Keratinocyte (primary cell): Measurements from ENCODE around the gene MAB21L4. TPM values are rescaled to one million over a fixed set of nuclear protein-coding genes. Genes with fewer than 3 reads are reported as not detected.

Source experiments
- DNase-seq: peaks from one replicate; pipeline ENCODE4 v3.0.0-alpha.2; 2011; ENCODE audit warnings: low read depth, missing footprints, low spot score
- FAIRE-seq: peaks from 2 replicates; lab custom pipeline; 2011; peaks lifted over from hg19 to GRCh38; lab: Jason Lieb, UNC
- H2AFZ ChIP-seq: 2 replicates; pipeline ENCODE4 v1.6.0; 2012; ENCODE audit warnings: low read length, control low read depth, inconsistent platforms; ENCODE audit not compliant: control insufficient read depth
- H3K27ac ChIP-seq: 2 replicates; pipeline ENCODE4 v1.5.1; 2011; ENCODE audit warnings: low read length; ENCODE audit not compliant: control insufficient read depth, insufficient read depth
- H3K27me3 ChIP-seq: 3 replicates; pipeline ENCODE4 v1.6.0; 2011; ENCODE audit warnings: low read length; ENCODE audit not compliant: control insufficient read depth, insufficient read depth; ENCODE audit errors: extremely low read depth
- H3K36me3 ChIP-seq, 2 experiments: 2 replicates in 1 of 2; 3 replicates in 1 of 2; pipeline ENCODE4 v1.5.1; 2011; ENCODE audit warnings: low read length in 2 of 2, mild to moderate bottlenecking in 1 of 2; ENCODE audit not compliant: control insufficient read depth in 2 of 2, insufficient read depth in 2 of 2; ENCODE audit errors: extremely low read depth in 1 of 2
- H3K4me1 ChIP-seq: 3 replicates; pipeline ENCODE4 v1.5.1; 2011; ENCODE audit warnings: low read length; ENCODE audit not compliant: control insufficient read depth, insufficient read depth; ENCODE audit errors: extremely low read depth
- H3K4me2 ChIP-seq: 3 replicates; pipeline ENCODE4 v1.6.0; 2011; ENCODE audit warnings: low read depth, low read length; ENCODE audit not compliant: control insufficient read depth, insufficient read depth; ENCODE audit errors: extremely low read depth
- H3K4me3 ChIP-seq, 3 experiments: fragments of 200-600 bp in 1 of 3; sonication (generic) in 1 of 3; 2 replicates in 2 of 3; 3 replicates in 1 of 3; pipeline ENCODE4 v1.5.1; 2011 to 2016; ENCODE audit warnings: low read length in 3 of 3, mild to moderate bottlenecking in 3 of 3, control low read depth in 2 of 3, inconsistent platforms in 1 of 3, low read depth in 1 of 3, mixed read lengths in 1 of 3, mixed run types in 1 of 3, moderate library complexity in 1 of 3; ENCODE audit not compliant: control insufficient read depth in 2 of 3, insufficient read depth in 2 of 3; ENCODE audit errors: extremely low read depth in 1 of 3
- H3K79me2 ChIP-seq: 2 replicates; pipeline ENCODE4 v1.6.0; 2012; ENCODE audit warnings: low read length; ENCODE audit not compliant: control insufficient read depth, insufficient read depth
- H3K9ac ChIP-seq: 3 replicates; pipeline ENCODE4 v1.6.0; 2011; ENCODE audit warnings: low read length; ENCODE audit not compliant: control insufficient read depth, insufficient read depth; ENCODE audit errors: extremely low read depth
- H3K9me1 ChIP-seq: 3 replicates; pipeline ENCODE4 v1.6.0; 2011; ENCODE audit warnings: low read length; ENCODE audit not compliant: control insufficient read depth, insufficient read depth; ENCODE audit errors: extremely low read depth
- H3K9me3 ChIP-seq: 2 replicates; pipeline ENCODE4 v1.5.1; 2012; ENCODE audit warnings: low read depth, low read length; ENCODE audit not compliant: control insufficient read depth
- H4K20me1 ChIP-seq: 3 replicates; pipeline ENCODE4 v1.6.0; 2011; ENCODE audit warnings: low read length; ENCODE audit not compliant: control insufficient read depth, insufficient read depth; ENCODE audit errors: extremely low read depth
- EZH2 ChIP-seq: IDR thresholded peaks from one replicate; pipeline ENCODE4 v1.6.1; 2012; ENCODE audit warnings: inconsistent platforms, mild to moderate bottlenecking, low read length, moderate library complexity
- dilution Hi-C: fragments of 300-500 bp; cut with MboI; formaldehyde crosslinking; loops from one replicate; pipeline ENCODE4 v1.7.0; 2020; ENCODE audit warnings: low sequenced_read_pairs; ENCODE audit not compliant: extremely low pct_ligation_motif_present
- polyA plus RNA-seq, 5 experiments: library from polyadenylated mRNA; depleted of rRNA in 3 of 5; stranded (reverse) in 3 of 5; stranded (forward) in 1 of 5; unstranded in 1 of 5; fragments of >200 nt; gene quantifications; 1 replicate in 1 of 5; 2 replicates in 3 of 5; 3 replicates in 1 of 5; pipeline versions ENCODE4 v1.2.1 to v1.2.3, GENCODE V29; 2011 to 2012; ENCODE audit warnings: missing spikeins in 2 of 5, low read depth in 1 of 5, low replicate concordance in 1 of 5
- TF ChIP-seq, protein P1 (sequence below), 3 experiments: IDR thresholded peaks in 1 of 3; conservative IDR thresholded peaks in 1 of 3; optimal IDR thresholded peaks in 1 of 3; 2 replicates in 2 of 3; 3 replicates in 1 of 3; pipeline versions ENCODE3 to v1.5.1; 2011; ENCODE audit warnings: low read length in 3 of 3, mild to moderate bottlenecking in 3 of 3, moderate library complexity in 2 of 3, control low read depth in 1 of 3, inconsistent platforms in 1 of 3; ENCODE audit not compliant: insufficient read depth in 2 of 3; ENCODE audit errors: extremely low read depth in 1 of 3

The MAB21L4 gene
- polyA plus RNA-seq, 1 donor (not counting 4 experiments of a cell fraction or from before 2014, with no cell fraction given) = 0.37 TPM

DNA sequence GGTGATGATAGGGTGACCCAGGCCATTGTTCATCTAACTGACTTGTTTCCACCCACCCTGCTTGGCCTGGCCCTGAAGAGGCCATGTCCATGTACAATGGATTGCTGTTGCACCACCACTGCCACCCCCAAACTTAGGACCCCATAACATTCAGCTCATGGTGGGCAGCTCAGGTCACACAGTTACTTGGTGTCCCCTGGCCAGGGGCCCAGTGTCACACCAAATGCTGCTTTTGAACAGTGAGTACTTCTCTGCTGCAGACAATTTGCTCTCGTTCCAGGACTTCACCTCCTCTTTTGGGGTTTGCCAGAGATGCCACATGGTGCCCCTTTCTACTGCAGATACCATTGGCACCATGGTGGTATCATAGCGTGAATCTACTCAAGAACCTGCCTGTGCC, 11.7 kb downstream of the MAB21L4 start:
- Histone ChIP-seq H3K9me3 (no peaks in the 10 kb centered on the region), H3K36me3 (no peaks in the 10 kb centered on the region), H3K79me2 (no peaks in the 10 kb centered on the region), H4K20me1 (no peaks in the 10 kb centered on the region), H3K9ac (no peak overlapping the region), H3K27me3 (no peaks in the 10 kb centered on the region), H3K4me3 (no peak overlapping the region), H3K4me2 (no peak overlapping the region), H2AFZ (no peak overlapping the region), H3K27ac (no peak overlapping the region), H3K9me1 (no peaks in the 10 kb centered on the region), H3K4me1 (no peaks in the 10 kb centered on the region)
- DNase-seq = no peak
- no peak for FAIRE-seq
- dilution Hi-C loops = no loop called here
- TF ChIP-seq, protein P1, sequence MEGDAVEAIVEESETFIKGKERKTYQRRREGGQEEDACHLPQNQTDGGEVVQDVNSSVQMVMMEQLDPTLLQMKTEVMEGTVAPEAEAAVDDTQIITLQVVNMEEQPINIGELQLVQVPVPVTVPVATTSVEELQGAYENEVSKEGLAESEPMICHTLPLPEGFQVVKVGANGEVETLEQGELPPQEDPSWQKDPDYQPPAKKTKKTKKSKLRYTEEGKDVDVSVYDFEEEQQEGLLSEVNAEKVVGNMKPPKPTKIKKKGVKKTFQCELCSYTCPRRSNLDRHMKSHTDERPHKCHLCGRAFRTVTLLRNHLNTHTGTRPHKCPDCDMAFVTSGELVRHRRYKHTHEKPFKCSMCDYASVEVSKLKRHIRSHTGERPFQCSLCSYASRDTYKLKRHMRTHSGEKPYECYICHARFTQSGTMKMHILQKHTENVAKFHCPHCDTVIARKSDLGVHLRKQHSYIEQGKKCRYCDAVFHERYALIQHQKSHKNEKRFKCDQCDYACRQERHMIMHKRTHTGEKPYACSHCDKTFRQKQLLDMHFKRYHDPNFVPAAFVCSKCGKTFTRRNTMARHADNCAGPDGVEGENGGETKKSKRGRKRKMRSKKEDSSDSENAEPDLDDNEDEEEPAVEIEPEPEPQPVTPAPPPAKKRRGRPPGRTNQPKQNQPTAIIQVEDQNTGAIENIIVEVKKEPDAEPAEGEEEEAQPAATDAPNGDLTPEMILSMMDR (optimal IDR thresholded peaks at IDR 0.05 in 1 of 3, IDR thresholded peaks at IDR 0.05 in 1 of 3, conservative IDR thresholded peaks at IDR 0.05 in 1 of 3; ENCODE audit: extremely low read depth in 1 of 3, insufficient read depth in 2 of 3, low read length in 3 of 3) = no peak
- no peak for TF ChIP-seq EZH2

DNA sequence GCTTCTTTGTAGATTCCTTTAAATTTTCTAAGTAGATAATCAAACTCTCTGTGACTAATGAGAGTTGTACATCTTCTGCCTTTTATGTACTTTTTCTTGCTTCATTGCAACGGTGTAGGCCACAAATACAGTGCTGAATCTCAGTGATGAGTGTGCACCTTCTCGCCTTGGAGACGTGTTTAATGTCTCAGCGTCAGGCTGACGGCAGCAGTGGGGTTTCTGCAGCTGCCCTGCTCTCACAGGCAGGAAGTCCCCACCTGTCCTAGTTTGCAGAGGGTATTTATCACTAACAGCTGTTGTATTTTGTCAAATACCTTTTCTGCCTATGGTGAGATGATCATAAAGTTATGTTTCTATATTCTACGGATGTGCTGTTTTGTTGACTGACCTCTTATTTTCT, 14.0 kb downstream of the MAB21L4 start:
- Histone ChIP-seq H3K27me3 (no peaks in the 10 kb centered on the region), H3K9me1 (no peaks in the 10 kb centered on the region), H3K9ac (no peak overlapping the region), H4K20me1 (no peaks in the 10 kb centered on the region), H3K4me3 (no peak overlapping the region), H3K36me3 (no peaks in the 10 kb centered on the region), H2AFZ (no peak overlapping the region), H3K4me2 (no peak overlapping the region), H3K27ac (no peak overlapping the region), H3K4me1 (no peaks in the 10 kb centered on the region), H3K9me3 (no peaks in the 10 kb centered on the region), H3K79me2 (no peaks in the 10 kb centered on the region)
- DNase-seq (no peak), FAIRE-seq (no peak)
- TF ChIP-seq, protein P1 (optimal IDR thresholded peaks at IDR 0.05 in 1 of 3, IDR thresholded peaks at IDR 0.05 in 1 of 3, conservative IDR thresholded peaks at IDR 0.05 in 1 of 3; ENCODE audit: extremely low read depth in 1 of 3, insufficient read depth in 2 of 3, low read length in 3 of 3) = no peak
- no peak for TF ChIP-seq EZH2
- dilution Hi-C loops = no loop called here
